HEK293T (cell line): ENCODE data around the gene MGST3.

Experiments
- ARNT ChIP-seq: fragments of 450-650 bp; IDR thresholded peaks from 2 replicates; pipeline ENCODE4 v1.6.1; 2017; ENCODE audit warnings: mild to moderate bottlenecking
- FOXA1 ChIP-seq: fragments of 450-650 bp; IDR thresholded peaks from 2 replicates; pipeline ENCODE4 v1.6.1; 2016; ENCODE audit warnings: mild to moderate bottlenecking
- NFRKB ChIP-seq: fragments of 450-650 bp; IDR thresholded peaks from 2 replicates; pipeline ENCODE4 v1.6.1; 2016; ENCODE audit warnings: mild to moderate bottlenecking, moderate library complexity
- SUZ12 ChIP-seq: fragments of 450-650 bp; IDR thresholded peaks from 2 replicates; pipeline ENCODE4 v1.6.1; 2016; ENCODE audit warnings: mild to moderate bottlenecking
- TARDBP ChIP-seq: fragments of 450-650 bp; IDR thresholded peaks from 2 replicates; pipeline ENCODE4 v1.6.1; 2016
- ZNF384 ChIP-seq: fragments of 450-650 bp; IDR thresholded peaks from 2 replicates; pipeline ENCODE4 v1.6.1; 2016
- TF ChIP-seq, protein P1 (sequence below): fragments of 450-650 bp; IDR thresholded peaks from 2 replicates; pipeline ENCODE4 v1.6.1; 2016

DNA sequence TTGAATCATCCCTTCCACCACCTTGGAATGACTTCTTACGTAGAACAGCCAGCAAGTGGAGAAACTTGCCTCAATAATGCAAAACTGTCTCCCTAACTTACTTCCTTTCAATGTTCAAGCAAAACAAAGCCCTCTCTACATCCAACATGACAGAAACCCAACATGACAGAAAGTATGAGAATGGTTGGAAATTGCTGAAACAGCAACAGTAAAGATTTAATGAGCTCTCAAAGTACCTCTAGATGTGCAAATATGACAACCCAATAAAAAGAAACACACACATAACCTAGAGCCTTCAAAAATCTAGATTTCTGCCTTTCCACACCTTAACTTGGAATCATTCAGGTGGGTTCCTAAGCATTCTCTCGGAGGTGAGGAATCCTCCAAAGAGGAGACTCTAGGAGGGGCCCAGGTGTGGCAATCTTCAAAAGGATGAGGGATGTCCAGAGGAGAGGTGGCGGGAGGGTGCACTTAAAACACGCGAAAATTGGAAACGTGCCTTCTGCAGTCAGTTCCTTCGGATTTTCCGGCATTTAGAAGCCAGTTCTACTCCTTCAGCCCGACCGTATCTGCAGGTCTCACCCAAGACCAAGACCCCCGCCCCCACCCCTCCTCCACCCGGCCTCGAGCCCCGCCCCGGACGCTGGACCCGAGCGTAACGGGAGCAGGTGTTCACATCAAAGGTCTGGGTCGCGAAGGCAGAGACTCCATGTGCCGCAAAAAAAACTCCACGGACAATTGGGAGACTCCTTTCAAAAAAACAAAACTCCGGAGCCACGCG, 996 bp upstream of the MGST3 start:
- TF ChIP-seq, protein P1, sequence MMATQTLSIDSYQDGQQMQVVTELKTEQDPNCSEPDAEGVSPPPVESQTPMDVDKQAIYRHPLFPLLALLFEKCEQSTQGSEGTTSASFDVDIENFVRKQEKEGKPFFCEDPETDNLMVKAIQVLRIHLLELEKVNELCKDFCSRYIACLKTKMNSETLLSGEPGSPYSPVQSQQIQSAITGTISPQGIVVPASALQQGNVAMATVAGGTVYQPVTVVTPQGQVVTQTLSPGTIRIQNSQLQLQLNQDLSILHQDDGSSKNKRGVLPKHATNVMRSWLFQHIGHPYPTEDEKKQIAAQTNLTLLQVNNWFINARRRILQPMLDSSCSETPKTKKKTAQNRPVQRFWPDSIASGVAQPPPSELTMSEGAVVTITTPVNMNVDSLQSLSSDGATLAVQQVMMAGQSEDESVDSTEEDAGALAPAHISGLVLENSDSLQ: no peak
- no peak for TF ChIP-seq SUZ12
- TF ChIP-seq FOXA1: no peak
- TF ChIP-seq ZNF384: no peak
- no peak for TF ChIP-seq ARNT
- TF ChIP-seq TARDBP: no peak
- TF ChIP-seq NFRKB: no peak
